Stimulated activated CD8-positive, alpha-beta memory T cell treated with anti-CD3 and anti-CD28 coated beads, Interleukin-15, amount 100 ng/mL, for 48 hours (primary cell): ENCODE results near the gene GSTM2.

Experiments
- DNase-seq, 2 donors: peaks; one replicate each; pipeline ENCODE4 v3.0.0-alpha.2; 2020; ENCODE audit warnings: low read depth in 2 of 2

The GSTM2 gene

GRCh38 chr1:109629372-109630030 is 38.4 kb upstream of the GSTM2 start:
- no peak for DNase-seq

DNA sequence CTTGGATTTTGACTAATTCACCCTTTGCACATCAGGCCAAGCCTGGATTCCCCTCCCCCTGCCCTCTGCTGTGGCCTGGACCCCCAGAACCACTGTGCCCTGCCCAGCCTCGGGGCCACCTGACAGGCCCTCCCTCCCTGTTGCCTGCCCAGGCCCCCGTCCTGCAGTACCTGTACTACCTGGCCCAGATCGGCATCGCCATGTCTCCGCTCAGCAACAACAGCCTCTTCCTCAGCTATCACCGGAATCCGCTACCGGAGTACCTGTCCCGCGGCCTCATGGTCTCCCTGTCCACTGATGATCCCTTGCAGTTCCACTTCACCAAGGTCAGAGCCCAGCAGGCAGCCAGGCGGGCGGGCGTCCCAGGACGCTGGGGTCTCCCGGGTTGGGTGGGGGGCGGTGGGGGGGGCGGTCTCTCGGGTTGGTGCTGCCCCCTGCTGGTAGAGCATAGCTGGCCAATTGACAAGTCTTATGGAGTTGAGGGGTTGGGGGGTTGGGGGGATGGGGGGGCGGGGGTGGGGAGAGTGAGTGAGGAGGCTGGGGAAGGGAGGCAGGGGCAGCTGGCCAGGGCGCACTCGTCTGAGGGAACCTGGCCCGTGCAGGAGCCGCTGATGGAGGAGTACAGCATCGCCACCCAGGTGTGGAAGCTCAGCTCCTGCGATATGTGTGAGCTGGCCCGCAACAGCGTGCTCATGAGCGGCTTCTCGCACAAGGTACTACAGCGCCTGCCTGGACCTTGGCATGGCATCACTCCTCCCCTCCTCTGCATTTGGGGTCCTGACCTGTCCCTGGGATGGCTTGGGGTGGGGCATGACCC is 37.6 kb upstream of the GSTM2 start:
- DNase-seq, result no peak

DNA sequence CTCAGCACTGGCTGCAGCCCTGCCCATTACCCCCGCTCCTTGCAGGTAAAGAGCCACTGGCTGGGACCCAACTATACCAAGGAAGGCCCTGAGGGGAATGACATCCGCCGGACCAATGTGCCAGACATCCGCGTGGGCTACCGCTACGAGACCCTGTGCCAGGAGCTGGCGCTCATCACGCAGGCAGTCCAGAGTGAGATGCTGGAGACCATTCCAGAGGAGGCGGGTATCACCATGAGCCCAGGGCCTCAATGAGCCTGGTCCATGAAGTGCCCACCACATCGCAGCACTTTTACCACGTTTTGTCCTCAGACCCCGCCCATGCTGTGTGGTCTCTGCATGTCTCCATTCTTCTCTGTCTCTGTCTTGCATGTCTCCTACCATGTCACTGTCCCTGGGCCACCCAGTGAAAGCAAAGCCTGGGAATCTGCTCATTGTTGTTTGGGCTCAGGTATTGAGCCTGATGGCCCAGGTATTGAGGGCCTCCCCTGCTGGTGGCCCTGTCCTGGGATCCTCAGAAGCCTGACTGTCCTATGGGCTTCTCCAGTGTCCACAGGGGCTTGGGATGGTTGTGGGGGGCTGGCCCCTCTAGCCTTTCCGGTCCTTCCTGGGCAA is 36.9 kb upstream of the GSTM2 start:
- no peak for DNase-seq

DNA sequence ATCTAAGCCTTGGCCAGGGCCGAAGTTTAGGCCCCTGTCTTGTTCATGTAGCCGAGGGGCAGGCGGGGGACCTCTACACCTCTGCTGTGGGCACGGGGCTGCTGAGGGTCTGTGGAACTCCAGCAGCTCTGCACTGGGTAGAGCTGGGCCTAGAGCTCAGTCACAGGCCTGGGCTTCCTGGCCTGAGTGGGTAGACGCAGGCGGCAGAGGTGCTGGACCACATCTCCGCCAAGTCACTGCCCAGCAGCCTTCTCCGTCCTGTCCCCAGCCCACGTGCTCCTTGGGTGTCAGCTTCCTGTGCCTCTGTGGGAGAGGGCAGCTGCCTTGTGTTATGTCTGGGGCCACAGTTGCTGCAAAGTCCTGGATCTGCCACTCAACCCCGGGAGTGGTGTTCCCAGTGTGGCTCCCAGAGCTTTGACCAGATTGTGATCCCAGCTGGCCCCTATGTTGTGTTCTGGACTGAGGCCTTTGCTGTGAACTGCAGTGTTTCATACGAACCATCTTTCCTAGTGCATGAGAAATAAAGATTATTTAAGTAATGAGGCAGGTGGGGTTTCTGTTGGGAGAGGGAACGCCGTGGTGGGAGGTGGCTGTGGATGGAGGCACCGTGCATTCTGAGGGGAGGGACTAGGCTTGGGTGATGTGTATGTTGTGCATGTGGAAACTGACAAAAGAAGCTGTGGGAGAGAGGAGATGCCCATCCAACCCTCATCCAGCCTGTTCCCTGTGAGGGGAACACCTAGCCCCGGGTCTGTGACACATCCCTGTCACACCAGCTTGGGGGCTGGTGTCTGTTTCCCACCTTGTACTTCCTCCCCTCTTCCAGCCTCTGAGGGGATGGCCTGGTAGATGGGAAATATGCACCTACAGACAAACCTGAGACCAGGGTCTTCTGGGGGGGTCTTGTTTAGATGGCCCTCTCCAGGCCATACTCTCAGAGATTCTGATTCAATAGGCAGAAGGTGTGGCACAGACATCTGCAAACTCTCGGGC is 36.0 kb upstream of the GSTM2 start:
- DNase-seq, result no peak

GRCh38 chr1:109632671-109633346 is 35.0 kb upstream of the GSTM2 start:
- DNase-seq, result no peak

DNA sequence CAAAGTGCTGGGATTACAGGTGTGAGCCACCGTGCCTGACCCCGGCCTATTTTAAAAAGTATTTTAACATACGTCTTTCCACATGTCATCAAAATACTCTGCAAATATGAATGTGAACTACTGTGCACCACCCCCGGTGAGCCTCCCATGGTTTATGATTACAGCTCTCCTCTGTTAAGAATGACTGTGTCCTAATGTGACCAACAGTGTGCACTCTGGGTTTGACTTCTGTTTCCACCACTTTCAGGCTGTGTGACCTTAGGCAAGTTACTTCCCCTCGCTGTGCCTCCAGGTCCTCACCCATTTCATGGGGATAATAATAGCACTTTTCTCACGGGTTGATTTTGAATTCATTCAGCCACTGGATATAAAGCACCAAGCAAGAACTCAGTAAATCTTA is 33.6 kb upstream of the GSTM2 start:
- no peak for DNase-seq

GRCh38 chr1:109634771-109635750 is 32.8 kb upstream of the GSTM2 start:
- no peak for DNase-seq

- no peak for DNase-seq
Observed at GRCh38 chr1:109635862-109636200, 32.0 kb upstream of the GSTM2 start.

DNA sequence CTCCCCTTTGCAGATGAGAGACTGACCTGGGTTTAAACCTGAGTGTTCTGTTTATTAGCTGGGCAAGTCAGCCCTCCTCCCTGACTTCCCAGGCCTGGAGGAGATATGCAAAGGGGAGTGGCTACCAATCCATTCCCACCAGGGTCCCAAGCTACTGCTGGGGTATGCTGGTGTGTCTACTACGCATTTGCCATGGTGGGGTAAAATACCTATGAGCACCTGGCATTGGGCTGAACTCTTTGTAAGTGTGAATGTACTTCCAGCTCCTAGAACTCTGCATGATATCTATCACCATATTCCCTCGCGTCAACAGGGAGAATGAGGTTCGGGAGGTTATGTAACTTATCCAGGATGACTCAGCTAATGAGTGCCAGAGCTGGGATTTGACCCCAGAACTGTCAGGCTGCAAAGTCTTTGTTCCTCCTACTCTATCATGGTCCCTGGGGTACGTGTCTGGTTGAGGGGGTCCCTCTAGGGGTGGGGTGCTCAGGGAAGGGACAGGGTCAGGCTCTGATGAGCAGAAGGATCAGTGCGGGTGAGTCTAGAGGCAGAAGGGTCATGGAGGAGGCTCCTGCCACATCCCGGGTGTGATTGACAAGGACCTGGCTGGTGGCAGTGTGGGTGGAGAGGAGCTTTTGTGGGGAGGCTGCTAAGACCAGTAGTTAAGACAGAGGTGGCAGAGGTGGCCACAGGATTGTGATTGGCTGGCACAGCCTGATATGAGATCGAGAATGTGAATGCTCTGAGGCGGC is 31.5 kb upstream of the GSTM2 start:
- no peak for DNase-seq

DNA sequence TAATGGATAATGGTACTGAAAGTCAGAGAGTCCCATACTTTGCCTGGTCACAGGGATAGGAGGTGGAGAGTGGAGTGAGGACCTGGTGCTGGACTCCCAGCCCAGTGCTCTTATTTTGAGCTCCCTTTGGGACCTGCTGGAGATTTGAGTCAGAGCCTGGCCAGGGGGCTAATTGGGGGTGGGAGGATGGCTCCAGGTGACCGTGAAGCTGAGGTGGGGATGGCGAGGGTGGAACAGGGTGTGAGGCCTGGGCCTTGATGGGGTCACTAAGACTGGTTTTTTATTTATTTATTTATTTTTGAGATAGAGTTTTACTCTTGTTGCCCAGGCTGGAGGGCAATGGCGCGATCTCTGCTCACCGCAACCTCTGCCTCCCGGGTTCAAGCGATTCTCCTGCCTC is 30.4 kb upstream of the GSTM2 start:
- no peak for DNase-seq

DNA sequence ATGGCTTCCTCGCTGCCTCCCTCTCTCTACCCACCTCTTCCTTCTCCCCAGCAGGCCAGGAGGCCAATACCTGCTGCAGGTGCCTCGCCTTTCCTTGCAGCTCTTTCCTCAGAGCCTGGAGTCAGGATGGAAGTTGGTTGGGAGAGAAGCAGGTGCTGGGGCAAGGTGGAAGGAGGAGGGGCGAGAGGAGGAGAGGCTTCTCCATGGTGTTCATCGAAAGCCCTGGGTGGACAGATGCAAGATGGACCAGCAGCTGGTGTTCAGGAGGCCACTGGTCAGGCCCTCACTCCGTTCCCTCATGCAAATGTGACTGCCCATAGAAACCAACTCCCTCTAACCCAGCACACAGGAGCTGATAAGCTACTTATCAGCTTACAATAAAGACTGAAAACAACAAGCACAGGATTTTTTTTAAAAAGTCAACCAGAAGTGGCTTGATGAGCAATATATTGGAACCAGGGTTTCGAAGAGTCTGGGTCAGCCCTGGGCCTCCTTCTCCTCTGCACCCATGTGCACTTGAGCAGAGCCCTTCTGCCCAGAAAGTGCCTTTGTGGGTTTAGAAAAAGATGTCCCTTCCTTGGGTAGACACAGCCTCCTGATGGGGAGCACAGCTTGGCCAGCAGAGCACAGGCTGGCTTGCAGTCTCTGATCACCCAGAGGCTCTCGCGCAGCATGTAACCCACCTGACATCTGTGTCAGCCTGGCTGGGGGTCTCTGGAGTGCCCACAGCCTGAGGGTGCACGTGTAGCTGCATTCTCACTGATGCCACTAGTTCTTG is 28.6 kb upstream of the GSTM2 start:
- no peak for DNase-seq

DNA sequence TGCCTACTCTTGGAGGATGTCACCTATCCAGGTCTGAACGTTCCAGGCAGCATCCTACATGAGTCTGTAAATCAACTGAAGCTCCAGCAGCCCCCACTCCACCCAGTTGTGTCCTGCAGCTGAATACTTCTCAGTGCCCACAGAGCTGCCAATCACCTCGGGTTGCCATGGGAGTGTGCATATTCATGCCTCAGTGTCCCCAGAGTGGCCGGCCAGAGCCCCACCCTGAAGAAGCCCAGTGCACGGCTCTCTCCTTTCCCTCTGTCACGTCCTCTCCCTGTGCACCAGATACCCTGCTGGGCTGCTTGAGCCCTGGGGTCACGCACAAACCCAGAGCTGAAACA is 28.0 kb upstream of the GSTM2 start:
- DNase-seq, result no peak

DNA sequence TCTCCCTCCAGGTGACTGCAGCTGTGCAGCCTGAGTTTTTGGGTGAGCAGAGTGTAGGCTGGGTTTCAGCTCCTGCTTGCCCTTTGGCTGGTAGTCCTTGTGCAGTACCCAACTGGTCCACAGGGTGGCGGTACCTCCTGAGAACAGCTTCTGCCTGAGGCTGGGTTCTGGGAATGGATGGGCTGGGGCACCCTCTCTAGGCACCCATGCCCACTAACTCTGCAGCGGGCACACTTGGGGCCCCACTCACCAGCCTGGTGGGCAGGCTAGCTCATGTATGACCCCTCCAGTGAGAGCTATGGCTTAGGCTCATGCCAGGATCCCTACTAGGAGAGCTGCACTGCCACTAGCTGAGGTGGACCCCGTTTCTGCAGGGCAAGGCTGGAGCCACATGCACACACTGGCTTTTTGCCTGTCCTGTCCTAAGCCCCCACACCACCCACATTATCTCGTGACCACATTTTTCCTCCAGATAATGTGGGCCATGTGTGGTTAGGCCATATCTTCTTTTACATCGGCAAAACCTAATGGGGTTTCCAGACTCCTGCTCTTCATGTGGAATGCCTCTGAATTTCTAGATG is 27.5 kb upstream of the GSTM2 start:
- DNase-seq, result peak; percentile 76 to 78

DNA sequence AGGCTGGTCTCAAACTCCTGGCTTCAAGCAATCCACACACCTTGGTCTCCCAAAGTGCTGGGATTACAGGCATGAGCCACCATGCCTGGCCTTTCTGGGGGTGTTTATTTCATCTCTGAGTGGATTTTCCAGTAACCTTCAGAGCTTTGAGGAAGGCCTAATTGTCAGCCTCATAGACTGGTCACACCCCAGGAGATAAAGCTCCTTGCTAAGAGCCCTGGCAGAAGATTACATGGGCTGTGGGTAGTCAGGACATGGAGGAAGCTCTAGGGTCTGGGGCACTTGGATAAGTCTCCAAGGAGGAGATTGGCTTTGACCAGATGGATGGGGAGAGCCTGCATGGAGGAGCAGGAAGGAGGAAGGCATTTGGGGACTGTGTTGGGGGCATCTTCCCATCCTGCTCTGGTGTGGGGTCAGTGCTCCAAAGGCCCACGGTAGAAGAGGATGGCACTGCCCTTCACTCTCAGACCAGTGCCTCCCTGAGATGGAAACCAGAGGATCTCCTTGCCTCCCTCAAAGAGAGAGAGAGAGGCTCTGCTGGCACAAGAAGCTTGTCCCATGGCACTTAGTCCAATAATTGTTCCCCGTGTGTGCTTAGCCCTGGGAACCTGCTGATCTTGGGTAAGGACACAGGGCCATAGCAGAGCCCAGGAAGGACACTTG is 26.6 kb upstream of the GSTM2 start:
- DNase-seq, result no peak

- no peak for DNase-seq
Observed at GRCh38 chr1:109641861-109642260, 26.0 kb upstream of the GSTM2 start.

DNA sequence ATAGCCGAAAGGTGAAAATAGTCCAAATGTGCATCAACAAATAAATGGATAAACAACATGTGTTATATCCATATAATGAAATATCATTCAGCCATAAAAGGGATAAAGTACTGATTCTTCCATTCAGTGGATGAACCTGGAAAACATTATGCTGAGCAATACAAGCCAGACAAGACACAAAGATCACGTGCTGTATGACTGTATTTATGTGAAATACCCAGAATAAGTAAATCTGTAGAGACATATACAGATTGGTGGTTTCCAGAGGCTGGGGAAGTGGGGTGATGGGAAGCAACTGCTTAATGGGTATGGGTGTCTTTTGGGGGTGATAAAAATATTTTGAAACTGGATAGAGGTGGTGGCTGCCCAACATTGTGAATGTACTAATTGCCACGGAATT is 25.2 kb upstream of the GSTM2 start:
- no peak for DNase-seq

GRCh38 chr1:109643385-109644230 is 24.2 kb upstream of the GSTM2 start:
- peak; percentile 74 to 78 for DNase-seq
